ENCODE measurements around the gene SCYL1. TPM values are rescaled to one million over a fixed set of nuclear protein-coding genes. Genes with fewer than 3 reads are reported as not detected.
A peak's percentile ranks its signal among the peaks of the same experiment; 100 is the strongest.
"Not testable (repeated sequence)": the region's sequence is repeated elsewhere in the genome, so short reads cannot be mapped to it uniquely, and the experiment has no call there.

The SCYL1 gene
- total and polyA plus RNA-seq, 9 donors, result 42.9 to 62.9 (median 50.8) TPM

DNA sequence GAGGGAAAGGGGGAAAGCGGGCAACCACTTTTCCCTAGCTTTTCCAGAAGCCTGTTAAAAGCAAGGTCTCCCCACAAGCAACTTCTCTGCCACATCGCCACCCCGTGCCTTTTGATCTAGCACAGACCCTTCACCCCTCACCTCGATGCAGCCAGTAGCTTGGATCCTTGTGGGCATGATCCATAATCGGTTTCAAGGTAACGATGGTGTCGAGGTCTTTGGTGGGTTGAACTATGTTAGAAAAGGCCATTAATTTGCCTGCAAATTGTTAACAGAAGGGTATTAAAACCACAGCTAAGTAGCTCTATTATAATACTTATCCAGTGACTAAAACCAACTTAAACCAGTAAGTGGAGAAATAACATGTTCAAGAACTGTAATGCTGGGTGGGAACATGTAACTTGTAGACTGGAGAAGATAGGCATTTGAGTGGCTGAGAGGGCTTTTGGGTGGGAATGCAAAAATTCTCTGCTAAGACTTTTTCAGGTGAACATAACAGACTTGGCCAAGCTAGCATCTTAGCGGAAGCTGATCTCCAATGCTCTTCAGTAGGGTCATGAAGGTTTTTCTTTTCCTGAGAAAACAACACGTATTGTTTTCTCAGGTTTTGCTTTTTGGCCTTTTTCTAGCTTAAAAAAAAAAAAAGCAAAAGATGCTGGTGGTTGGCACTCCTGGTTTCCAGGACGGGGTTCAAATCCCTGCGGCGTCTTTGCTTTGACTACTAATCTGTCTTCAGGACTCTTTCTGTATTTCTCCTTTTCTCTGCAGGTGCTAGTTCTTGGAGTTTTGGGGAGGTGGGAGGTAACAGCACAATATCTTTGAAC, 19.2 kb upstream of the SCYL1 start:
- peaks cover 56% of the 10 kb centered on the region for H3K36me3 ChIP-seq (ENCODE audit: control insufficient read depth, insufficient read depth, low read length)
- peaks cover 31% of the 10 kb centered on the region for H3K4me1 ChIP-seq (ENCODE audit: control insufficient read depth, insufficient read depth, low read length)
- no peaks in the 10 kb centered on the region for H3K9me3 ChIP-seq (replicated peaks; ENCODE audit: control insufficient read depth, low read depth, low read length)
- peak overlapping the region; percentile 100 for H3K27ac ChIP-seq (ENCODE audit: low read length)
- no peaks in the 10 kb centered on the region for H3K27me3 ChIP-seq (ENCODE audit: control insufficient read depth, insufficient read depth, low read length)
- DNase-seq, result peak; percentile 43
- WGBS (ENCODE audit: insufficient coverage), result 34% methylated on average over 2 of the region's 12 CpGs
- H3K4me3 ChIP-seq (ENCODE audit: low read length), result peak overlapping the region; percentile 85

- no peak for DNase-seq
- H3K36me3 ChIP-seq (ENCODE audit: control insufficient read depth, insufficient read depth, low read length), result peaks cover 53% of the 10 kb centered on the region
- H3K4me1 ChIP-seq (ENCODE audit: control insufficient read depth, insufficient read depth, low read length), result peaks cover 31% of the 10 kb centered on the region
- no CpG with 5 or more reads among the region's 4 CpGs for WGBS (ENCODE audit: insufficient coverage)
- peak overlapping the region; percentile 85 for H3K4me3 ChIP-seq (ENCODE audit: low read length)
- H3K27me3 ChIP-seq (ENCODE audit: control insufficient read depth, insufficient read depth, low read length), result no peaks in the 10 kb centered on the region
- peak overlapping the region; percentile 100 for H3K27ac ChIP-seq (ENCODE audit: low read length)
- no peaks in the 10 kb centered on the region for H3K9me3 ChIP-seq (replicated peaks; ENCODE audit: control insufficient read depth, low read depth, low read length)
Measured at GRCh38 chr11:65506290-65506771, 18.6 kb upstream of the SCYL1 start.

DNA sequence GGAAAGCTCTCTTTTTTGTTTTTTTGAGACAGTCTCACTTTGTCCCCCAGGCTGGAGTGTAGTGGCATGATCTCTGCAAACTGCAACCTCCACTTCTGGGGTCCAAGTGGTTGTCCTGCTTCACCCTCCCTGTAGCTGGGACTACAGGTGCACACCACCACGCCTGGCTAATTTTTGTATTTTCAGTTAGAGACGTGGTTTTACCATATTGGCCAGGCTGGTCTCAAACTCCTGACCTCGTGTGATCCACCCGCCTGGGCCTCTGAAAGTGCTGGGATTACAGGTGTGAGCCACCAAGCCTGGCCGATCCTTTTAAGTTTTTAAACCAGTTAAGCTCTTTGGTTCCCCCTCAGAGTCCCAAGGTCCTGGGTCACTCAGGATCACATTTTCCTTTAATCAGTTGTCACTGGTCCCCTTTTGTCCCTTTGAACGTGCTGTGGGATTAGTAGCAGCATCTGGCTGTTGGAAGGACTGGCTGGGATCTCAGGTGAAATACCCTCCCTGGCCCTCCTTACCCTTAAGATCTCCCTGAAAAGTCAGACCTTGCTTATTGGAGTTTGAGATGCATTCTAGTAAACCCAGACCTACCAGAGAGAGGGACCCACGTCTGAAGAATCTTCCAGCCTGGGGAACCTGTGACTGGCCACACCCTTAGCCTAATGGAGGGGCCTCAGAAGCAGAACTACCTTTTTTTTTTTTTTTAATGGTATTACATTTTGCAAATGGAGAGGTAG, 17.9 kb upstream of the SCYL1 start:
- no peaks in the 10 kb centered on the region for H3K27me3 ChIP-seq (ENCODE audit: control insufficient read depth, insufficient read depth, low read length)
- H3K4me3 ChIP-seq (ENCODE audit: low read length), result no peak overlapping the region
- peak overlapping the region; percentile 100 for H3K27ac ChIP-seq (ENCODE audit: low read length)
- H3K9me3 ChIP-seq (replicated peaks; ENCODE audit: control insufficient read depth, low read depth, low read length), result no peaks in the 10 kb centered on the region
- peaks cover 31% of the 10 kb centered on the region for H3K4me1 ChIP-seq (ENCODE audit: control insufficient read depth, insufficient read depth, low read length)
- WGBS (ENCODE audit: insufficient coverage), result 17% methylated on average over 4 of the region's 7 CpGs
- peak; percentile 77 for DNase-seq
- peaks cover 47% of the 10 kb centered on the region for H3K36me3 ChIP-seq (ENCODE audit: control insufficient read depth, insufficient read depth, low read length)

DNA sequence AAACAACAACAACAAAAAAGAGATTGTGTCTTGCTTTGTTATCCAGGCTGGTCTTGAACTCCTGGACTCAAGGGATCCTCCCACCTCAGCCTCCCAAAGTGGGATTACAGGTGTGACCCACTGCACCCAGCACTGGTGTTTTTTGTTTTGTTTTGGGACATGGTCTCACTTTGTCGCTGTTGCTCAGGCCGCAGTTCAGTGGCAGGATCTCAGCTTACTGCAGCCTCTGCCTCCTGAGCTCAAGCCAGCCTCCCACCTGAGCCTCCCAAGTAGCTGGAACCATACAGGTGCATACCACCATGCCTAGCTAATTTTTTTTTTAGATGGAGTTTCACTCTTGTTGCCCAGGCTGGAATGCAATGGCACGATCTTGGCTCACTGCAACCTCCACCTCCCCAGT, 12.6 kb upstream of the SCYL1 start:
- H3K36me3 ChIP-seq (ENCODE audit: control insufficient read depth, insufficient read depth, low read length); H3K4me3 ChIP-seq (ENCODE audit: low read length); DNase-seq; H3K27ac ChIP-seq (ENCODE audit: low read length); H3K27me3 ChIP-seq (ENCODE audit: control insufficient read depth, insufficient read depth, low read length); H3K9me3 ChIP-seq (replicated peaks; ENCODE audit: control insufficient read depth, low read depth, low read length); H3K4me1 ChIP-seq (ENCODE audit: control insufficient read depth, insufficient read depth, low read length): not testable (repeated sequence)
- WGBS (ENCODE audit: insufficient coverage), result 100% methylated on average over 2 of the region's 3 CpGs

DNA sequence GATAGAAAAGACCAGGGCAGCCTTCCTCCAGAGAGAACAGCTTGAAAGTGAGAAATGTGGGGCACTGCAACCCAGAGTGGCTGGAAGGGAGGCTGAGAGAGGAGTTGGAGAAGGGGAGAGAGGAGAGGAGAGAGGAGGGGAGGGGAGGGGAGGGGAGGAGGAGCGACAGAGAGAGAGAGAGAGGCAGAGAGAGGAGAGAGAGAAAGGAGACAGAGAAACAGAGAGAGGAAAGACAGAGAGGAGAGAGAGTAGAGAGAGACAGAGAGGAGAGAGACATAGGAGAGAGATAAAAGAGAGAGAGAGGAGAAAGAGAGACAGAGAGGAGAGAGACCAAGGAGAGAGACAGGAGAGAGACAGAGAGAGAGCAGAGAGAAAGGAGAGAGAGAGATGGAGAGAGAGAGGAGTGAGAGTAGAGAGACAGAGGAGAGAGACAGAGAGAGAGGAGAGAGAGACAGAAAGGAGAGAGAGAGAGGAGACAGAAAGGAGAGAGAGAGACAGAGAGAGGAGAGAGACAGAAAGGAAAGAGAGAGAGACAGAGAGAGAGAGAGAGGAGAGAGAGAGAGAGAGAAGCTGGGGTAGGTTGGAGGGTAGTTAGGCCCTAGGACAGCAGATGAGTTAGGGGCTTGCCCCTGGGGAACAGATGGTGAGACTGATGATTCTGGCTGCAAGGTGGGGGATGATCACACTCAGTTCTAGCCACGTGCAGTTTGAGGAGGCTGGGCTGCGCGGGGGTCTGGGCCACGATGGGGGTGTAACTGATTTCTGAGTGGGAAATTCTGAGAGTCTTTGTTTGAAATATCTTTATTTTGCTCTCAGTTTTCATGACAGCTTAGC, 8.5 kb upstream of the SCYL1 start:
- no peak for DNase-seq
- no peaks in the 10 kb centered on the region for H3K36me3 ChIP-seq (ENCODE audit: control insufficient read depth, insufficient read depth, low read length)
- H3K27ac ChIP-seq (ENCODE audit: low read length), result no peak overlapping the region
- no peak overlapping the region for H3K4me3 ChIP-seq (ENCODE audit: low read length)
- H3K27me3 ChIP-seq (ENCODE audit: control insufficient read depth, insufficient read depth, low read length), result no peaks in the 10 kb centered on the region
- no peaks in the 10 kb centered on the region for H3K9me3 ChIP-seq (replicated peaks; ENCODE audit: control insufficient read depth, low read depth, low read length)
- no peaks in the 10 kb centered on the region for H3K4me1 ChIP-seq (ENCODE audit: control insufficient read depth, insufficient read depth, low read length)
- no CpG with 5 or more reads among the region's 5 CpGs for WGBS (ENCODE audit: insufficient coverage)

GRCh38 chr11:65518941-65519549, 5.8 kb upstream of the SCYL1 start:
- not testable (repeated sequence) for DNase-seq; H3K27me3 ChIP-seq (ENCODE audit: control insufficient read depth, insufficient read depth, low read length); H3K4me1 ChIP-seq (ENCODE audit: control insufficient read depth, insufficient read depth, low read length); H3K9me3 ChIP-seq (replicated peaks; ENCODE audit: control insufficient read depth, low read depth, low read length); H3K4me3 ChIP-seq (ENCODE audit: low read length); H3K36me3 ChIP-seq (ENCODE audit: control insufficient read depth, insufficient read depth, low read length); H3K27ac ChIP-seq (ENCODE audit: low read length)
- WGBS (ENCODE audit: insufficient coverage), result 81% methylated on average over 3 of the region's 8 CpGs

GRCh38 chr11:65521777-65522521, 2.9 kb upstream of the SCYL1 start:
- Histone ChIP-seq H3K4me1 (ENCODE audit: control insufficient read depth, insufficient read depth, low read length) (peaks cover 21% of the 10 kb centered on the region), H3K36me3 (ENCODE audit: control insufficient read depth, insufficient read depth, low read length) (peaks cover 15% of the 10 kb centered on the region)
- 55% methylated on average over 5 of the region's 20 CpGs for WGBS (ENCODE audit: insufficient coverage)
- not testable (repeated sequence) for DNase-seq; H3K4me3 ChIP-seq (ENCODE audit: low read length); H3K27me3 ChIP-seq (ENCODE audit: control insufficient read depth, insufficient read depth, low read length); H3K9me3 ChIP-seq (replicated peaks; ENCODE audit: control insufficient read depth, low read depth, low read length); H3K27ac ChIP-seq (ENCODE audit: low read length)

DNA sequence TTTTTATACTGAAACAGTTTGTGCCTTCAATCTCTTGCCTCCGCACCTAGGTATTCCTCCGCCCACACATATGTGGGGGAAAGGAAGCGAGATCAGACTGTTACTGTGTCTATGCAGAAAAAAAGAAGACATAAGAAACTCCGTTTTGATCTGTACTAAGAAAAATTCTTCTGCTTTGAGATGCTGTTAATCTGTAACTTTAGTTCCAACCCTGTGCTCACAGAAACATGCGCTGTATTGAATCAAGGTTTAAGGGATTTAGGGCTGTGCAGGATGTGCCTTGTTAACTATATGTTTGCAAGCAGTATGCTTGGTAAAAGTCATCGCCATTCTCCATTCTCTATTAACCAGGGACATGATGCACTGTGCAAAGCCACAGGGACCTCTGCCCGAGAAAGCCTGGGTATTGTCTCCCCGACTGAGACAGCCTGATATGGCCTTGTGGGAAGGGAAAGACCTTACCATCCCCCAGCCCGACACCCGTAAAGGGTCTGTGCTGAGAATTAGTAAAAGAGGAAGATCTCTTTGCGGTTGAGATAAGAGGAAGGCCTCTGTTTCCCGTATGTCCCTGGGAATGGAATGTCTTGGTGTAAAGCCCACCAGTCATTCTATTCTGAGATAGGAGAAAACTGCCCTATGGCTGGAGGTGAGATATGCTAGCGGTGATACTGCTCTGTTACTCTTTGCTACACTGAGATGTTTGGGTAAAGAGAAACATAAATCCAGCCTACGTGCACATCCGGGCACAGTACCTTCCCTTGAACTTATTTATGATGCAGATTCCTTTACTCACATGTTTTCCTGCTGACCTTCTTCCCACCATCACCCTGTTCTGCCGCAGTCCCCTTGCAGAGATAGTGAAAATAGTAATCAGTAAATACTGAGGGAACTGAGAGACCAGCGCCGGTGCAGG, 1.9 kb upstream of the SCYL1 start:
- not testable (repeated sequence) for H3K4me3 ChIP-seq (ENCODE audit: low read length); H3K27ac ChIP-seq (ENCODE audit: low read length)

More for the DNA sequence above, 1.9 kb upstream of the SCYL1 start:
- no CpG with 5 or more reads among the region's 18 CpGs for WGBS (ENCODE audit: insufficient coverage)
- not testable (repeated sequence) for H3K27me3 ChIP-seq (ENCODE audit: control insufficient read depth, insufficient read depth, low read length); DNase-seq; H3K9me3 ChIP-seq (replicated peaks; ENCODE audit: control insufficient read depth, low read depth, low read length)
- H3K4me1 ChIP-seq (ENCODE audit: control insufficient read depth, insufficient read depth, low read length), result peaks cover 21% of the 10 kb centered on the region
- peaks cover 21% of the 10 kb centered on the region for H3K36me3 ChIP-seq (ENCODE audit: control insufficient read depth, insufficient read depth, low read length)
